H9 (cell line): Measurements from ENCODE around the gene PCDH9. TPM values are rescaled to one million over a fixed set of nuclear protein-coding genes. Genes with fewer than 3 reads are reported as not detected.

Experiments
- DNase-seq: peaks from one replicate; pipeline ENCODE4 v3.0.0-alpha.2; 2017
- H2AFZ ChIP-seq: one replicate; pipeline ENCODE4 v1.6.1; 2013; ENCODE audit warnings: mild to moderate bottlenecking, low read length, control low read depth, moderate library complexity
- H2AK5ac ChIP-seq: 2 replicates; pipeline ENCODE4 v1.6.1; 2013; ENCODE audit warnings: low read length, control low read depth, mixed read lengths; ENCODE audit not compliant: insufficient read length
- H2BK120ac ChIP-seq: one replicate; pipeline ENCODE4 v1.6.1; 2013; ENCODE audit warnings: low read depth, mild to moderate bottlenecking, low read length, control low read depth, inconsistent platforms; ENCODE audit not compliant: poor library complexity, severe bottlenecking
- H2BK12ac ChIP-seq: 2 replicates; pipeline ENCODE4 v1.6.1; 2013; ENCODE audit warnings: low read length, control low read depth, mixed read lengths, low read depth; ENCODE audit not compliant: insufficient read length
- H2BK15ac ChIP-seq: 2 replicates; pipeline ENCODE4 v1.6.1; 2013; ENCODE audit warnings: low read depth, low read length, control low read depth
- H2BK20ac ChIP-seq: one replicate; pipeline ENCODE4 v1.6.1; 2013; ENCODE audit warnings: low read depth, mild to moderate bottlenecking, low read length, control low read depth, inconsistent platforms; ENCODE audit not compliant: poor library complexity, severe bottlenecking
- H2BK5ac ChIP-seq: 2 replicates; pipeline ENCODE4 v1.6.1; 2013; ENCODE audit warnings: low read length, control low read depth, mixed read lengths; ENCODE audit not compliant: insufficient read length
- H3K14ac ChIP-seq: 2 replicates; pipeline ENCODE4 v1.6.1; 2013; ENCODE audit warnings: low read length, control low read depth; ENCODE audit not compliant: insufficient read depth
- H3K18ac ChIP-seq: 2 replicates; pipeline ENCODE4 v1.6.1; 2013; ENCODE audit warnings: low read depth, mild to moderate bottlenecking, mixed read lengths, low read length, control low read depth; ENCODE audit not compliant: insufficient read length
- H3K23ac ChIP-seq: 2 replicates; pipeline ENCODE4 v1.6.1; 2013; ENCODE audit warnings: low read length, control low read depth, mixed read lengths, low read depth; ENCODE audit not compliant: insufficient read length
- H3K23me2 ChIP-seq: 2 replicates; pipeline ENCODE4 v1.6.1; 2013; ENCODE audit warnings: low read depth, mild to moderate bottlenecking, mixed read lengths, low read length, control low read depth; ENCODE audit not compliant: insufficient read length, poor library complexity, severe bottlenecking
- H3K27ac ChIP-seq: 2 replicates; pipeline ENCODE4 v1.5.1; 2013; ENCODE audit warnings: low read length, control low read depth, mixed read lengths, low read depth; ENCODE audit not compliant: insufficient read length
- H3K27me3 ChIP-seq: 2 replicates; pipeline ENCODE4 v1.6.1; 2013; ENCODE audit warnings: low read length, control low read depth, inconsistent platforms; ENCODE audit not compliant: insufficient read depth
- H3K4ac ChIP-seq: 2 replicates; pipeline ENCODE4 v1.6.1; 2013; ENCODE audit warnings: low read depth, mild to moderate bottlenecking, control low read depth, inconsistent platforms, low read length, moderate library complexity
- H3K4me1 ChIP-seq: 2 replicates; pipeline ENCODE4 v1.6.1; 2013; ENCODE audit warnings: low read length, control low read depth, inconsistent platforms; ENCODE audit not compliant: insufficient read depth
- H3K4me2 ChIP-seq: 2 replicates; pipeline ENCODE4 v1.6.1; 2013; ENCODE audit warnings: low read length, control low read depth, mixed read lengths; ENCODE audit not compliant: insufficient read length, insufficient read depth
- H3K56ac ChIP-seq: 2 replicates; pipeline ENCODE4 v1.6.1; 2013; ENCODE audit warnings: low read depth, mild to moderate bottlenecking, mixed read lengths, low read length, control low read depth; ENCODE audit not compliant: insufficient read length
- H3K79me1 ChIP-seq: 2 replicates; pipeline ENCODE4 v1.6.1; 2013; ENCODE audit warnings: low read depth, mild to moderate bottlenecking, moderate library complexity, low read length, control low read depth, inconsistent platforms; ENCODE audit not compliant: insufficient read depth, poor library complexity, severe bottlenecking
- H3K79me2 ChIP-seq: 2 replicates; pipeline ENCODE4 v1.6.1; 2013; ENCODE audit warnings: low read length, control low read depth, inconsistent platforms; ENCODE audit not compliant: insufficient read depth
- H3K9ac ChIP-seq: 2 replicates; pipeline ENCODE4 v1.6.1; 2013; ENCODE audit warnings: low read length, control low read depth, mixed read lengths; ENCODE audit not compliant: insufficient read length; ENCODE audit errors: extremely low read depth
- H3K9me3 ChIP-seq: one replicate; pipeline ENCODE4 v1.6.1; 2013; ENCODE audit warnings: low read depth, low read length, inconsistent platforms; ENCODE audit not compliant: control insufficient read depth
- H3T11ph ChIP-seq: one replicate; pipeline ENCODE4 v1.6.1; 2013; ENCODE audit warnings: mild to moderate bottlenecking, low read length, control low read depth, inconsistent platforms
- H4K20me1 ChIP-seq: one replicate; pipeline ENCODE4 v1.6.1; 2013; ENCODE audit not compliant: control insufficient read depth, insufficient read length, insufficient read depth
- H4K5ac ChIP-seq: 2 replicates; pipeline ENCODE4 v1.6.1; 2013; ENCODE audit warnings: low read depth, mild to moderate bottlenecking, mixed read lengths, low read length, control low read depth; ENCODE audit not compliant: insufficient read length
- H4K8ac ChIP-seq: replicated peaks from 2 replicates; pipeline ENCODE4 v1.6.1; 2013; ENCODE audit warnings: low read length, control low read depth, mixed read lengths, low read depth; ENCODE audit not compliant: insufficient read length
- H4K91ac ChIP-seq: 2 replicates; pipeline ENCODE4 v1.6.1; 2013; ENCODE audit warnings: low read depth, mild to moderate bottlenecking, moderate library complexity, mixed read lengths, low read length, control low read depth; ENCODE audit not compliant: insufficient read length
- H3K27ac Mint-ChIP-seq, 3 experiments: 2 replicates in 2 of 3; 3 replicates in 1 of 3; pipeline ENCODE4 v1.8.0; 2020 to 2021; ENCODE audit warnings: mixed read lengths in 3 of 3, mild to moderate bottlenecking in 1 of 3, moderate library complexity in 1 of 3
- H3K27me3 Mint-ChIP-seq: 2 replicates; pipeline ENCODE4 v1.8.0; 2021; ENCODE audit warnings: low read depth, mild to moderate bottlenecking, moderate library complexity, mixed read lengths
- H3K36me3 Mint-ChIP-seq, 3 experiments: 2 replicates in 2 of 3; 3 replicates in 1 of 3; pipeline ENCODE4 v1.8.0; 2020 to 2021; ENCODE audit warnings: low read depth in 3 of 3, mixed read lengths in 3 of 3; ENCODE audit not compliant: insufficient read depth in 1 of 3
- H3K4me1 Mint-ChIP-seq, 2 experiments: 2 replicates each; pipeline ENCODE4 v1.8.0; 2020; ENCODE audit warnings: mixed read lengths in 2 of 2
- H3K4me3 Mint-ChIP-seq, 2 experiments: 2 replicates in 1 of 2; 3 replicates in 1 of 2; pipeline ENCODE4 v1.8.0; 2020 to 2021; ENCODE audit warnings: mild to moderate bottlenecking in 2 of 2, mixed read lengths in 2 of 2, moderate library complexity in 1 of 2
- H3K9me3 Mint-ChIP-seq, 2 experiments: 2 replicates in 1 of 2; 3 replicates in 1 of 2; pipeline ENCODE4 v1.8.0; 2020; ENCODE audit warnings: mild to moderate bottlenecking in 2 of 2, mixed read lengths in 2 of 2, moderate library complexity in 1 of 2
- CTCF ChIP-seq: fragments of 200-600 bp; sonication (generic); conservative IDR thresholded peaks from 3 replicates; pipeline ENCODE4 v1.8.0; 2021; ENCODE audit warnings: antibody characterized with exemption, mild to moderate bottlenecking
- WGBS: extraction: QIAGEN DNeasy Blood & Tissue Kit; methylation state at CpG from one replicate; pipeline ENCODE4 v1.1.7; 2013; ENCODE audit warnings: missing lambda C conversion rate, low lambda C conversion rate, mixed read lengths; ENCODE audit not compliant: insufficient read length; ENCODE audit errors: extremely low coverage; 5-methylcytosine and 5-hydroxymethylcytosine counted together
- total RNA-seq: library from RNA; stranded (reverse); gene quantifications from 2 replicates; pipeline ENCODE4 v1.2.1, GENCODE V29; 2021

The PCDH9 gene
- total RNA-seq, 1 experiment from 2014 or later, result 0.11 TPM

GRCh38 chr13:66562054-66562453 lies 668.1 kb downstream of the PCDH9 start:
- Histone ChIP-seq H2AK5ac (no peak overlapping the region), H2BK15ac (no peak overlapping the region), H3K9ac (no peak overlapping the region), H3K9me3 (no peaks in the 10 kb centered on the region), H2BK20ac (no peak overlapping the region), H3K23ac (no peak overlapping the region), H3K56ac (no peak overlapping the region), H2BK5ac (no peak overlapping the region), H3K79me2 (no peaks in the 10 kb centered on the region), H4K20me1 (no peaks in the 10 kb centered on the region), H3K14ac (no peak overlapping the region), H3K79me1 (no peaks in the 10 kb centered on the region), H4K5ac (no peak overlapping the region), H4K91ac (no peak overlapping the region), H4K8ac (no peak overlapping the region), H3K4me1 (no peaks in the 10 kb centered on the region; the same call in 1 of the 2 replicates), H2BK120ac (no peak overlapping the region), H3K23me2 (no peaks in the 10 kb centered on the region), H3K4me2 (no peak overlapping the region), H3K4ac (no peak overlapping the region), H3K27ac (no peak overlapping the region), H3K18ac (no peak overlapping the region), H3T11ph (no peak overlapping the region), H3K27me3 (no peaks in the 10 kb centered on the region), H2AFZ (no peak overlapping the region), H2BK12ac (no peak overlapping the region)
- no CpG with 5 or more reads among the region's 5 CpGs for WGBS
- Mint-ChIP-seq H3K27ac (no peak overlapping the region), H3K27me3 (no peaks in the 10 kb centered on the region), H3K4me3 (no peak overlapping the region), H3K9me3 (peaks cover 8 to 10% of the 10 kb centered on the region in 2 experiments), H3K36me3 (peaks cover 6 to 15% (median 8%) of the 10 kb centered on the region in 3 experiments; a peak in 4 of 7 replicates), H3K4me1 (peaks cover 5 to 17% of the 10 kb centered on the region in 2 experiments; a peak in 2 of 4 replicates)
- no peak for DNase-seq
- TF ChIP-seq CTCF, result no peak
